SU-DHL-6 (cell line): ENCODE results near the gene TWIST2.

Source experiments
- H2AFZ ChIP-seq: fragments of 200-600 bp; sonication (generic); 2 replicates; pipeline ENCODE4 v1.6.1; 2014; ENCODE audit warnings: low read depth, mild to moderate bottlenecking, moderate library complexity, mixed read lengths, antibody characterized with exemption, low read length; ENCODE audit not compliant: severe bottlenecking
- H3F3A ChIP-seq: fragments of 200-600 bp; shearing (Covaris generic); 2 replicates; pipeline ENCODE4 v1.6.0; 2016; ENCODE audit warnings: antibody characterized with exemption, mild to moderate bottlenecking; ENCODE audit not compliant: insufficient read depth
- H3K27ac ChIP-seq: fragments of 200-600 bp; sonication (generic); 2 replicates; pipeline ENCODE4 v1.5.1; 2016; ENCODE audit warnings: low read depth, mild to moderate bottlenecking, low read length, moderate library complexity, mixed read lengths
- H3K27me3 ChIP-seq: fragments of 200-600 bp; sonication (generic), shearing (Covaris generic); 2 replicates; pipeline ENCODE4 v1.6.0; 2014; ENCODE audit warnings: mild to moderate bottlenecking, low read length
- H3K36me3 ChIP-seq: fragments of 200-600 bp; sonication (generic); 2 replicates; pipeline ENCODE4 v1.6.1; 2014; ENCODE audit warnings: mild to moderate bottlenecking, low read length, mixed read lengths
- H3K4me2 ChIP-seq: fragments of 300-600, 200-600 bp; shearing (Covaris generic), sonication (generic); 2 replicates; pipeline ENCODE4 v1.6.0; 2014; ENCODE audit warnings: low read length, low read depth, mild to moderate bottlenecking; ENCODE audit not compliant: poor library complexity, severe bottlenecking
- H3K4me3 ChIP-seq: fragments of 200-600 bp; sonication (generic); 2 replicates; pipeline ENCODE4 v1.5.1; 2014; ENCODE audit warnings: antibody characterized with exemption, low read length, mild to moderate bottlenecking, mixed read lengths; ENCODE audit not compliant: insufficient read depth, poor library complexity, severe bottlenecking
- H3K79me2 ChIP-seq: fragments of 200-600 bp; sonication (generic); 2 replicates; pipeline ENCODE4 v1.6.1; 2014; ENCODE audit warnings: mild to moderate bottlenecking, low read length, moderate library complexity; ENCODE audit not compliant: insufficient read depth
- H3K9ac ChIP-seq: fragments of 200-600 bp; sonication (generic); 2 replicates; pipeline ENCODE4 v1.7.0; 2014; ENCODE audit warnings: mild to moderate bottlenecking, low read length
- H3K9me2 ChIP-seq: fragments of 200-600 bp; sonication (generic); replicated peaks from 2 replicates; pipeline ENCODE4 v1.6.1; 2014; ENCODE audit warnings: low read length; ENCODE audit not compliant: insufficient read depth
- H3K9me3 ChIP-seq: fragments of 200-600 bp; sonication (generic); 2 replicates; pipeline ENCODE4 v1.6.1; 2014; ENCODE audit warnings: low read length, mixed read lengths; ENCODE audit not compliant: insufficient read depth
- H4K20me1 ChIP-seq: fragments of 200-600 bp; sonication (generic); 2 replicates; pipeline ENCODE4 v1.6.1; 2014; ENCODE audit warnings: low read depth, mild to moderate bottlenecking, antibody characterized with exemption, low read length, moderate library complexity, mixed read lengths
- CTCF ChIP-seq: fragments of 200-600 bp; sonication (generic); IDR thresholded peaks from one replicate; pipeline ENCODE4 v1.5.1; 2017; ENCODE audit warnings: antibody characterized with exemption, mild to moderate bottlenecking, low read length, moderate library complexity; ENCODE audit not compliant: insufficient read depth, poor library complexity, severe bottlenecking
- EZH2phosphoT487 ChIP-seq: fragments of 200-600 bp; sonication (generic), shearing (Covaris generic); conservative IDR thresholded peaks from 2 replicates; pipeline ENCODE4 v1.6.1; 2018; ENCODE audit warnings: mild to moderate bottlenecking, antibody characterized with exemption, low read length, moderate library complexity, mixed read lengths

Gene TWIST2

DNA sequence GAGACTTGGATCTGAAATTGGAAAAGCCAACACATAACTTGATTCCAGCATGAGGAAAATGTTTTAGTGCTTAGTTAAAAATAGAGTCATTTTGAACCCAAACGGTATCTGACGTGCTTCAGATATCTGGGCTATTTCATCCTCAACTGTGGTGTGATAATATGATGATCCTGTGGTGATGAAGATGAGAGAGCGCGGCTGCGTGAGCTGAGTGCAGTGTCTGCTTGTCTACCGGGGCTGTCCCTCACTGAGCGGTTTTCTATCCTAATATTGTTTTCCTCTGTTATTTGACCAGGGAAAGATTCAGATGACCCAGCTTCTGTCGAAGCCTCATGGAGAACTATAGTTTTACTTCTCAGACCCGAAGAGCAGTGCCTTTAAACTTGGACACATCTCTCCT, 5.8 kb downstream of the TWIST2 start:
- H3K9me3 ChIP-seq = no peaks in the 10 kb centered on the region
- TF ChIP-seq CTCF = no peak
- no peak for TF ChIP-seq EZH2phosphoT487
- H3K27ac ChIP-seq = no peak overlapping the region
- no peaks in the 10 kb centered on the region for H3K27me3 ChIP-seq
- no peak overlapping the region for H3K4me2 ChIP-seq
- H3K9ac ChIP-seq = no peak overlapping the region
- no peaks in the 10 kb centered on the region for H3F3A ChIP-seq
- H3K9me2 ChIP-seq = no peaks in the 10 kb centered on the region
- H3K4me3 ChIP-seq = no peak overlapping the region
- H3K79me2 ChIP-seq = no peaks in the 10 kb centered on the region
- no peaks in the 10 kb centered on the region for H4K20me1 ChIP-seq
- no peaks in the 10 kb centered on the region for H3K36me3 ChIP-seq
- H2AFZ ChIP-seq = no peak overlapping the region

- TF ChIP-seq EZH2phosphoT487 (no peak), CTCF (no peak)
- Histone ChIP-seq H3K79me2 (no peaks in the 10 kb centered on the region), H3K9me3 (no peaks in the 10 kb centered on the region), H4K20me1 (no peaks in the 10 kb centered on the region), H3F3A (no peaks in the 10 kb centered on the region), H3K27me3 (no peaks in the 10 kb centered on the region), H2AFZ (no peak overlapping the region), H3K9me2 (no peaks in the 10 kb centered on the region), H3K4me2 (no peak overlapping the region), H3K27ac (no peak overlapping the region), H3K9ac (no peak overlapping the region), H3K4me3 (no peak overlapping the region), H3K36me3 (no peaks in the 10 kb centered on the region)
Observed at GRCh38 chr2:238854246-238854645, 6.4 kb downstream of the TWIST2 start.

DNA sequence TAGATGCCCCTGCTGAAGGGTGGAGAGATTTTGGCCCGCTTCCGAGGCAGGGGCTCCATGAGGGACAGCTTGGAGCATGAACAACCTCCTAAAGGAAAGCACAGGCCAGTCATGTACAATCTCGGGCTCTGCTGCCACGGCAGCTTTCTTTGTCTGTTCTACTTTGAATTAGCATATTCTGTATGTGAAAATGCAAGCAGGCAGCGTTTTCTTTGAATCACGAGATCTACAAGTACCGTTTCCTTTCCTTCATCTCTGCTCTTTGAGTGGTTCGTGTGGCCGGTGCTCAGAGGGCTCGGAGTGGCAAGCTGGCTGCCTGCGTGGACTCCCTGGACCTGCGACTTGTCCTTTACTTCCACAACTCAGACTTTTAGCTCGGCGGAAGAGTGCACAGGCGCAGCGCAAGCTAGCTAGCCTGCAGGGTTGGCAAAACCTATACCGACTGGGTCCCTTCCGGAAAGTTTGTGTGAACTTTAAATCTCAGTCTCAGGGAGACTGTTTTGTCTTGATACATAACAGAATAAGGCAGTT, 6.9 kb downstream of the TWIST2 start:
- no peak overlapping the region for H3K4me2 ChIP-seq
- H3K27me3 ChIP-seq = no peaks in the 10 kb centered on the region
- H3K9me3 ChIP-seq = no peaks in the 10 kb centered on the region
- H3F3A ChIP-seq = no peaks in the 10 kb centered on the region
- no peaks in the 10 kb centered on the region for H3K79me2 ChIP-seq
- no peak overlapping the region for H2AFZ ChIP-seq
- H3K4me3 ChIP-seq = no peak overlapping the region
- TF ChIP-seq CTCF = no peak
- no peak for TF ChIP-seq EZH2phosphoT487
- no peak overlapping the region for H3K27ac ChIP-seq
- H3K9ac ChIP-seq = no peak overlapping the region
- no peaks in the 10 kb centered on the region for H4K20me1 ChIP-seq
- no peaks in the 10 kb centered on the region for H3K36me3 ChIP-seq
- no peaks in the 10 kb centered on the region for H3K9me2 ChIP-seq

- Histone ChIP-seq H3K9me2 (no peaks in the 10 kb centered on the region), H3K27ac (no peak overlapping the region), H3K79me2 (no peaks in the 10 kb centered on the region), H3K36me3 (no peaks in the 10 kb centered on the region), H3F3A (no peaks in the 10 kb centered on the region), H3K9me3 (no peaks in the 10 kb centered on the region), H3K9ac (no peak overlapping the region), H3K4me2 (no peak overlapping the region), H2AFZ (no peak overlapping the region), H3K4me3 (no peak overlapping the region), H3K27me3 (no peaks in the 10 kb centered on the region), H4K20me1 (no peaks in the 10 kb centered on the region)
- TF ChIP-seq EZH2phosphoT487 (no peak), CTCF (no peak)
Observed at GRCh38 chr2:238855299-238855698, 7.4 kb downstream of the TWIST2 start.
